Measurements from ENCODE around the gene UBE2Q1.

The UBE2Q1 gene

GRCh38 chr1:154557939-154558719 is at the start of gene UBE2Q1:
Gene UBE2Q1, minus strand, starts transcription at chr1:154558662. Its CDS starts 109 bp downstream, at chr1:154558553.
- Mint-ChIP-seq H3K4me1 (peaks cover 50% of the 10 kb centered on the region), H3K36me3 (peaks cover 63% of the 10 kb centered on the region), H3K27ac (peak within 1 kb of the TSS; percentile 95), H3K9me3 (no peaks in the 10 kb centered on the region), H3K4me3 (peak within 1 kb of the TSS; percentile 89)
- ATAC-seq, result peak; percentile 5
- DNase-seq (ENCODE audit: low spot score in 2 of 2), result peak; percentile 14 to 67

- peak within 1 kb of the TSS; percentile 99 for H3K27ac Mint-ChIP-seq
- H3K4me1 Mint-ChIP-seq, result peaks cover 74% of the 10 kb centered on the region
- peak within 1 kb of the TSS; percentile 87 for H3K4me3 Mint-ChIP-seq
- H3K9me3 Mint-ChIP-seq, result no peaks in the 10 kb centered on the region
- peak; percentile 77 to 97 for DNase-seq (ENCODE audit: low spot score in 2 of 2)
- peak; percentile 90 for ATAC-seq
- peaks cover 58% of the 10 kb centered on the region for H3K36me3 Mint-ChIP-seq
These were observed 49.3 kb upstream of the UBE2Q1 start, which contains the start of gene ADAR for GRCh38 chr1:154607609-154608396. Gene ADAR, minus strand, starts transcription at chr1:154608186. Its CDS starts 180 bp downstream, at chr1:154608006.

GRCh38 chr1:154607106-154607608 is 48.7 kb upstream of the UBE2Q1 start:
- H3K4me3 Mint-ChIP-seq, result peak overlapping the region; percentile 87
- H3K4me1 Mint-ChIP-seq, result peaks cover 77% of the 10 kb centered on the region
- no peaks in the 10 kb centered on the region for H3K9me3 Mint-ChIP-seq
- ATAC-seq (peak; percentile 14), DNase-seq (ENCODE audit: low spot score in 2 of 2) (no peak)
- H3K27ac Mint-ChIP-seq, result peak overlapping the region; percentile 99
- peaks cover 64% of the 10 kb centered on the region for H3K36me3 Mint-ChIP-seq

GRCh38 chr1:154605534-154605933 is 47.1 kb upstream of the UBE2Q1 start:
- Mint-ChIP-seq H3K9me3 (no peaks in the 10 kb centered on the region), H3K4me1 (peaks cover 79% of the 10 kb centered on the region), H3K36me3 (peaks cover 68% of the 10 kb centered on the region), H3K27ac (peak overlapping the region; percentile 99), H3K4me3 (peak overlapping the region; percentile 87)
- DNase-seq (ENCODE audit: low spot score in 2 of 2) (no peak), ATAC-seq (no peak)

GRCh38 chr1:154603317-154603716 is 44.9 kb upstream of the UBE2Q1 start:
- Mint-ChIP-seq H3K4me1 (peaks cover 84% of the 10 kb centered on the region), H3K9me3 (no peaks in the 10 kb centered on the region), H3K36me3 (peaks cover 91% of the 10 kb centered on the region), H3K27ac (peak overlapping the region; percentile 99), H3K4me3 (no peak overlapping the region)
- no peak for DNase-seq (ENCODE audit: low spot score in 2 of 2)
- ATAC-seq, result no peak

- peaks cover 65% of the 10 kb centered on the region for H3K4me1 Mint-ChIP-seq
- H3K4me3 Mint-ChIP-seq, result peak overlapping the region; percentile 30
- peaks cover 94% of the 10 kb centered on the region for H3K36me3 Mint-ChIP-seq
- H3K9me3 Mint-ChIP-seq, result no peaks in the 10 kb centered on the region
- ATAC-seq (no peak), DNase-seq (ENCODE audit: low spot score in 2 of 2) (no peak)
- peak overlapping the region; percentile 90 for H3K27ac Mint-ChIP-seq
These were observed 41.2 kb upstream of the UBE2Q1 start for GRCh38 chr1:154599658-154600057.

GRCh38 chr1:154598871-154599635 is 40.6 kb upstream of the UBE2Q1 start:
- DNase-seq (ENCODE audit: low spot score in 2 of 2) (no peak), ATAC-seq (peak; percentile 44)
- Mint-ChIP-seq H3K27ac (peak overlapping the region; percentile 90), H3K4me3 (no peak overlapping the region), H3K36me3 (peaks cover 94% of the 10 kb centered on the region), H3K9me3 (no peaks in the 10 kb centered on the region), H3K4me1 (peaks cover 59% of the 10 kb centered on the region)

DNA sequence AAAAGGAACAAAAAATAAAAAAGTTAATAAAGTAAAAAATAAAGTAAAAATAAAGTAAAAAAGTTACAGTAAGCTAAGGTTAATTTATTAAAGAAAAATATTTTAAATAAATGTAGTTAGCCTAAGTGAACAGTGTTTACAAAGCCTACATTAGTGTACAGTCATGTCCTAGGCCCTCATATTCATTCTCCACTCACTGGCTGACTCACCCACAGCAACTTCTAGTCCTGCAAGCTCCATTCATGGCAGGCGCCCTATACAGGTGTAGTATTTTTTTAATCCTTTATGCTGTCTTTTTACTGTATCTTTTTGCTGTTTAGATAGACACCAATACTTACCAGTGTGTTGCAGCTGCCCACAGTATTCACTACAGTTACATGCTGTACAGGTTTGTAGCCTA is 37.2 kb upstream of the UBE2Q1 start:
- Mint-ChIP-seq H3K36me3 (peaks cover 100% of the 10 kb centered on the region), H3K4me1 (peaks cover 40% of the 10 kb centered on the region), H3K9me3 (no peaks in the 10 kb centered on the region), H3K4me3 (no peak overlapping the region), H3K27ac (no peak overlapping the region)
- no peak for DNase-seq (ENCODE audit: low spot score in 2 of 2)
- ATAC-seq, result peak; percentile 65

DNA sequence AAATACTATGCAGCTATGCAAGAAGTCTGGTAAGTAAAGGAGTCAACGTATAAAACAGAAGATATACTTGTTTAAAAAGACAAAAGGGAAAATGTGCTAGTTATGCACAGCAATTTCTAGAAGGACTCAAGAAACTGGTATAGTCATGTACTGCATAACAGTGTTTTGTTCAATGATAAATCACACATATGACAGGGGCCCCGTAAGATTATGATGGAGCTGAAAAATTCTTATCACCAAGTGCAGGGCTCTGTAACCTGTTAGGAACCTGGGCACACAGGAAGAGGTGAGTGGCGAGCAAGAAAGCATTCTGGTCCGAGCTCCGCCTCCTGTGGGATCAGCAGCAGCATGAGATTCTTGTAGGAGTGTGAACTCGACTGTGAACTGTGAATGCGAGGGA is 36.3 kb upstream of the UBE2Q1 start:
- Mint-ChIP-seq H3K4me3 (no peak overlapping the region), H3K4me1 (peaks cover 34% of the 10 kb centered on the region), H3K27ac (peak overlapping the region; percentile 14), H3K36me3 (peaks cover 100% of the 10 kb centered on the region), H3K9me3 (no peaks in the 10 kb centered on the region)
- no peak for DNase-seq (ENCODE audit: low spot score in 2 of 2)
- no peak for ATAC-seq

- Mint-ChIP-seq H3K4me1 (peaks cover 24% of the 10 kb centered on the region), H3K27ac (no peak overlapping the region), H3K4me3 (no peak overlapping the region), H3K9me3 (no peaks in the 10 kb centered on the region), H3K36me3 (peaks cover 100% of the 10 kb centered on the region)
- ATAC-seq, result no peak
- no peak for DNase-seq (ENCODE audit: low spot score in 2 of 2)
These were observed 34.9 kb upstream of the UBE2Q1 start for GRCh38 chr1:154593390-154593789.

- Mint-ChIP-seq H3K27ac (no peak overlapping the region), H3K4me1 (peaks cover 13% of the 10 kb centered on the region), H3K36me3 (peaks cover 100% of the 10 kb centered on the region), H3K4me3 (no peak overlapping the region), H3K9me3 (no peaks in the 10 kb centered on the region)
- ATAC-seq (no peak), DNase-seq (ENCODE audit: low spot score in 2 of 2) (no peak)
These were observed 32.7 kb upstream of the UBE2Q1 start for GRCh38 chr1:154591206-154591605.

GRCh38 chr1:154590756-154591155 is 32.3 kb upstream of the UBE2Q1 start:
- peaks cover 100% of the 10 kb centered on the region for H3K36me3 Mint-ChIP-seq
- H3K27ac Mint-ChIP-seq, result no peak overlapping the region
- DNase-seq (ENCODE audit: low spot score in 2 of 2) (no peak), ATAC-seq (no peak)
- no peak overlapping the region for H3K4me3 Mint-ChIP-seq
- H3K4me1 Mint-ChIP-seq, result peaks cover 13% of the 10 kb centered on the region
- H3K9me3 Mint-ChIP-seq, result no peaks in the 10 kb centered on the region

DNA sequence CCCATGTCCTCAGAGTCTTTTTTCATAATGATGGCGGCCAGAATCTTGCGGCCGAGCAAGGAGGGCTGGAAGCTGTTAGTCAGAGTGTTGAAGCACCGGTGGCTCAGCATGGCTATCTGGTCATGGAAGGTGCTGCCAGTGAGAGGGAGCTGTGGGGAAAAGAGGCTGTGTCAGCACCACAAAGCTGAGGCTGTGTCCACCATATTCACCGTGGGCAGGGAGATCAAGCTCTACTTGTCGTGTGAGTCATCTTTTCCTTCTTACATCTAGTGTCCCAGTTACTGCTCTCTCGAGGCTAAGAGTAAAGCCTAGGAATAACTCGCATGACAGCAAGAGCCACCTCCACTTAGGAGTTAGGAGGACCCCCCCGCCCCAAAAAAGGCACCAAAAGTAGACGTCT is 31.3 kb upstream of the UBE2Q1 start:
- Mint-ChIP-seq H3K4me1 (peaks cover 21% of the 10 kb centered on the region), H3K27ac (peak overlapping the region; percentile 75), H3K36me3 (peaks cover 100% of the 10 kb centered on the region), H3K9me3 (no peaks in the 10 kb centered on the region), H3K4me3 (no peak overlapping the region)
- DNase-seq (ENCODE audit: low spot score in 2 of 2) (no peak), ATAC-seq (peak; percentile 65)

GRCh38 chr1:154586641-154587040 is 28.2 kb upstream of the UBE2Q1 start:
- DNase-seq (ENCODE audit: low spot score in 2 of 2) (no peak), ATAC-seq (no peak)
- Mint-ChIP-seq H3K27ac (no peak overlapping the region), H3K4me1 (peaks cover 15% of the 10 kb centered on the region), H3K9me3 (no peaks in the 10 kb centered on the region), H3K4me3 (no peak overlapping the region), H3K36me3 (peaks cover 100% of the 10 kb centered on the region)

- ATAC-seq, result no peak
- Mint-ChIP-seq H3K9me3 (no peaks in the 10 kb centered on the region), H3K4me1 (peaks cover 15% of the 10 kb centered on the region), H3K36me3 (peaks cover 100% of the 10 kb centered on the region), H3K4me3 (no peak overlapping the region), H3K27ac (no peak overlapping the region)
- DNase-seq (ENCODE audit: low spot score in 2 of 2), result no peak
These were observed 27.8 kb upstream of the UBE2Q1 start for GRCh38 chr1:154586231-154586630.
